Smooth muscle cell (in vitro differentiated cells): ENCODE data around the gene CST7. TPM values are rescaled to one million over a fixed set of nuclear protein-coding genes. Genes with fewer than 3 reads are reported as not detected.

Experiments
- DNase-seq: peaks from one replicate; lab custom pipeline; 2025; ENCODE audit not compliant: unreplicated experiment; lab: John Stamatoyannopoulos, UW
- H2AFZ ChIP-seq: fragments of 200-600 bp; sonication (generic); 2 replicates; pipeline ENCODE4 v1.6.0; 2016; ENCODE audit warnings: antibody characterized with exemption, low read depth, mild to moderate bottlenecking
- H3F3A ChIP-seq: fragments of 200-600 bp; sonication (generic); 2 replicates; pipeline ENCODE4 v1.6.0; 2017; ENCODE audit warnings: antibody characterized with exemption, low read depth
- H3K27ac ChIP-seq: fragments of 200-600 bp; sonication (generic); 2 replicates; pipeline ENCODE4 v1.5.1; 2016; ENCODE audit warnings: low read depth, mild to moderate bottlenecking
- H3K27me3 ChIP-seq: fragments of 200-600 bp; sonication (generic); 2 replicates; pipeline ENCODE4 v1.6.1; 2016; ENCODE audit warnings: low read depth, mild to moderate bottlenecking
- H3K36me3 ChIP-seq: fragments of 200-600 bp; sonication (generic); 2 replicates; pipeline ENCODE4 v1.5.1; 2016; ENCODE audit warnings: low read depth
- H3K4me1 ChIP-seq: fragments of 200-600 bp; sonication (generic); 2 replicates; pipeline ENCODE4 v1.5.1; 2016; ENCODE audit warnings: low read depth
- H3K4me2 ChIP-seq: fragments of 200-600 bp; sonication (generic); 2 replicates; pipeline ENCODE4 v1.6.0; 2016; ENCODE audit warnings: mild to moderate bottlenecking
- H3K4me3 ChIP-seq: fragments of 200-600 bp; sonication (generic); 2 replicates; pipeline ENCODE4 v1.5.1; 2016; ENCODE audit warnings: mild to moderate bottlenecking
- H3K79me2 ChIP-seq: fragments of 200-600 bp; sonication (generic); 2 replicates; pipeline ENCODE4 v1.6.0; 2016; ENCODE audit warnings: low read depth, mild to moderate bottlenecking
- H3K9ac ChIP-seq: fragments of 200-600 bp; sonication (generic); 2 replicates; pipeline ENCODE4 v1.6.0; 2016; ENCODE audit warnings: low read depth
- H3K9me3 ChIP-seq: fragments of 200-600 bp; sonication (generic); replicated peaks from 2 replicates; pipeline ENCODE4 v1.5.1; 2016; ENCODE audit warnings: low read depth
- H4K20me1 ChIP-seq: fragments of 200-600 bp; sonication (generic); 2 replicates; pipeline ENCODE4 v1.6.0; 2016; ENCODE audit warnings: low read depth
- CTCF ChIP-seq: fragments of 200-600 bp; sonication (generic); IDR thresholded peaks from 2 replicates; pipeline ENCODE4 v1.5.1; 2017; ENCODE audit warnings: borderline replicate concordance, mild to moderate bottlenecking, antibody characterized with exemption; ENCODE audit not compliant: insufficient read depth, poor library complexity, severe bottlenecking
- WGBS: methylation state at CpG from one replicate; pipeline ENCODE4 v1.1.7; 2016; ENCODE audit warnings: low lambda C conversion rate; 5-methylcytosine and 5-hydroxymethylcytosine counted together
- polyA plus RNA-seq: library from polyadenylated mRNA; unstranded; fragments of >200 nt; fragmentation: Nextera tagmentation; extraction: Ambion mirVana; gene quantifications from 2 replicates; pipeline ENCODE4 v1.2.1, GENCODE V29; 2016
- total RNA-seq: library from RNA; depleted of rRNA; stranded (reverse); fragments of >200 nt; gene quantifications from 2 replicates; pipeline ENCODE4 v1.2.3, GENCODE V29; 2014

The CST7 gene
- total and polyA plus RNA-seq, 2 experiments from 2014 or later: 1.8 TPM; not detected in 1

GRCh38 chr20:24992487-24993205 is 43.6 kb downstream of the CST7 start, which contains the start of gene APMAP:
APMAP (minus strand) TSS chr20:24992751; CDS start chr20:24992688, 63 bp downstream.
- peak within 1 kb of the TSS; percentile 98 for H3K4me2 ChIP-seq
- H2AFZ ChIP-seq: peak within 1 kb of the TSS; percentile 97
- H4K20me1 ChIP-seq: peaks cover 19% of the 10 kb centered on the region
- H3K27me3 ChIP-seq: peaks cover 5% of the 10 kb centered on the region
- peaks cover 4% of the 10 kb centered on the region for H3K4me1 ChIP-seq
- DNase-seq: peak; percentile 79
- peak within 1 kb of the TSS; percentile 90 for H3K27ac ChIP-seq
- 2% methylated on average over 67 of the region's 69 CpGs for WGBS
- TF ChIP-seq CTCF: no peak
- H3F3A ChIP-seq: no peaks in the 10 kb centered on the region
- peaks cover 45% of the 10 kb centered on the region for H3K79me2 ChIP-seq
- H3K36me3 ChIP-seq: no peaks in the 10 kb centered on the region
- H3K4me3 ChIP-seq: peak within 1 kb of the TSS; percentile 77
- peak within 1 kb of the TSS; percentile 85 for H3K9ac ChIP-seq
- no peaks in the 10 kb centered on the region for H3K9me3 ChIP-seq

GRCh38 chr20:24993337-24994185 is 44.5 kb downstream of the CST7 start:
- no peaks in the 10 kb centered on the region for H3F3A ChIP-seq
- peak overlapping the region; percentile 97 for H2AFZ ChIP-seq
- peaks cover 4% of the 10 kb centered on the region for H3K4me1 ChIP-seq
- H3K4me3 ChIP-seq: peak overlapping the region; percentile 77
- 81% methylated on average over 9 of the region's 9 CpGs for WGBS
- TF ChIP-seq CTCF: no peak
- H4K20me1 ChIP-seq: peaks cover 15% of the 10 kb centered on the region
- H3K4me2 ChIP-seq: peak overlapping the region; percentile 98
- H3K27me3 ChIP-seq: peaks cover 8% of the 10 kb centered on the region
- peak overlapping the region; percentile 90 for H3K27ac ChIP-seq
- H3K9ac ChIP-seq: peak overlapping the region; percentile 85
- H3K79me2 ChIP-seq: peaks cover 37% of the 10 kb centered on the region
- H3K9me3 ChIP-seq: no peaks in the 10 kb centered on the region
- DNase-seq: no peak
- H3K36me3 ChIP-seq: no peaks in the 10 kb centered on the region

GRCh38 chr20:24994186-24994465 is 45.1 kb downstream of the CST7 start:
- Histone ChIP-seq H3K4me1 (peaks cover 4% of the 10 kb centered on the region), H3K4me2 (no peak overlapping the region), H3K4me3 (no peak overlapping the region), H4K20me1 (peaks cover 11% of the 10 kb centered on the region), H3K79me2 (peaks cover 31% of the 10 kb centered on the region), H3K9ac (no peak overlapping the region), H3K27ac (no peak overlapping the region), H3K9me3 (no peaks in the 10 kb centered on the region), H3K36me3 (no peaks in the 10 kb centered on the region), H3K27me3 (peaks cover 14% of the 10 kb centered on the region), H2AFZ (no peak overlapping the region), H3F3A (no peaks in the 10 kb centered on the region)
- WGBS: 100% methylated on average over 1 of the region's 1 CpG
- DNase-seq: no peak
- no peak for TF ChIP-seq CTCF
